Breast epithelium (tissue), 4 donors: ENCODE results near the gene ACSL3. TPM values are rescaled to one million over a fixed set of nuclear protein-coding genes. Genes with fewer than 3 reads are reported as not detected.
"Not testable (repeated sequence)": the region's sequence is repeated elsewhere in the genome, so short reads cannot be mapped to it uniquely, and the experiment has no call there.

Experiments used
- DNase-seq, 2 donors: peaks; one replicate each; pipeline ENCODE4 v3.0.0-alpha.2; 2019; ENCODE audit warnings: low spot score in 2 of 2
- H3K27ac ChIP-seq, 2 donors: fragments of 200-600 bp; sonication (generic) in 1 of 2; one replicate each; pipeline ENCODE4 v1.5.1; 2016 to 2019; ENCODE audit warnings: mild to moderate bottlenecking in 1 of 2
- H3K27me3 ChIP-seq, 2 donors: fragments of 200-600 bp; sonication (generic) in 1 of 2; one replicate each; pipeline versions ENCODE4 v1.5.1 to v1.6.0; 2017 to 2019; ENCODE audit warnings: control low read depth in 1 of 2, mild to moderate bottlenecking in 1 of 2
- H3K36me3 ChIP-seq: fragments of 200-600 bp; one replicate; pipeline ENCODE4 v1.5.1; 2019
- H3K4me1 ChIP-seq, 2 donors: fragments of 200-600 bp; sonication (generic); one replicate each; pipeline ENCODE4 v1.5.1; 2016 to 2019; ENCODE audit warnings: control low read depth in 1 of 2
- H3K4me3 ChIP-seq, 3 donors: fragments of 200-600 bp; sonication (generic); 1 replicate in 2 of 3; 2 replicates in 1 of 3; pipeline ENCODE4 v1.5.1; 2016 to 2019; ENCODE audit warnings: mild to moderate bottlenecking in 3 of 3, moderate library complexity in 2 of 3
- H3K9me3 ChIP-seq, 2 donors: fragments of 200-600 bp; sonication (generic) in 1 of 2; one replicate each; pipeline ENCODE4 v1.5.1; 2016 to 2019; ENCODE audit warnings: control low read depth in 1 of 2
- POLR2A ChIP-seq: fragments of 450-650 bp; IDR thresholded peaks from one replicate; pipeline ENCODE4 v1.6.1; 2016; ENCODE audit warnings: antibody characterized with exemption, mild to moderate bottlenecking, moderate library complexity
- POLR2AphosphoS5 ChIP-seq, 3 donors: sonication (generic); formaldehyde crosslinking; IDR thresholded peaks; one replicate each; pipeline ENCODE4 v1.6.1; 2017; ENCODE audit warnings: antibody characterized with exemption in 3 of 3
- intact Hi-C: fragments of 100-400 bp; cut with DNase I; formaldehyde crosslinking; loops from one replicate; pipeline ENCODE4 v1.15.1; 2023; ENCODE audit warnings: low total_unique reads
- total RNA-seq, 3 donors: library from RNA; depleted of rRNA; stranded (reverse); fragments of >200 nt; gene quantifications; one replicate each; pipeline ENCODE4 v1.1.0, GENCODE V29; 2016
- TF ChIP-seq, protein P1 (sequence below), 3 donors: fragments of 450-650 bp; IDR thresholded peaks; one replicate each; pipeline ENCODE4 v1.5.1; 2016 to 2017; ENCODE audit warnings: antibody characterized with exemption in 3 of 3, mild to moderate bottlenecking in 3 of 3, moderate library complexity in 3 of 3

Gene ACSL3
- total RNA-seq, 3 donors from 2014 or later = 50.9 to 115 (median 74.4) TPM

DNA sequence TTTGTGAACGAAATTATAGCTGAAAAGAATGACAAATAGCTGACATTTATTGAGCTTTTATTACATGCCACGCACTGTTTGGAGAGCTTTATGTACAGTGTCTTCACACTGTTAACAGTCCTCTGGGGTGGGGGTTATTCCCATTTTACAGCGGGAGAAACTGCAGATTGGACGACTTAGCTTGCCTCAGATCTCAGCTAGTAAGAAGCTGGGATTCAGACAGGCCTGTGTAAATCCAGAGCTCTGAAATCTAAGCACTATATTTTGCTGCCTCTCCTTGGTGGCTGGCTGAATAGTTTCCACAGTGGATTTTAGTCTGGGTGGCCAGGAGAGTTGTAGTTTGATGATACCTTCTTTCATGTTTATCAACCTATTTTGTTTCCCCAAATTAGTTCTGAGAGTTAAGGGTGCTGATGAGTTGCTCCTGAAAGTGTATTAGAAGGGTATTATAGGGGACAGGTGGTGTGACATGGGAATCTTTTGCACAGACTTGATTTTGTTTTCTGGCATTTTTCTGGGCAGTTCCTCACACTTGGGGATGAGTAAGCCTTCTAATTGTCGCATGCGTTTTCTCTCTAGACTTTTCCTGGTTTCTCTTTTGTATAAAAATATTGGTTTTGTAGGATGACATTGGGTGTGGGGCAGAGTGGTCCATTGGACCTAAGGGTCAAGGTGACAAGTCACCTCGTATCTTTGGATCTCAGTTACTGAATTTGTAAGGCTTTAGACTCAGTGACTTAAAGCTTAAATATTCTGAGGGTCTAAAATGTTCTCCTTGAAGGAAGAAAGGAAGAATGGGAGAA, 1.5 kb downstream of the ACSL3 start:
- intact Hi-C loops = no loop called here
- no peak for DNase-seq
- Histone ChIP-seq H3K4me1 (peaks cover 0 to 14% of the 10 kb centered on the region in 2 donors), H3K27me3 (no peaks in the 10 kb centered on the region), H3K36me3 (no peaks in the 10 kb centered on the region), H3K4me3 (peak overlapping the region; percentile 81 to 94 (median 90)), H3K9me3 (no peaks in the 10 kb centered on the region), H3K27ac (peak overlapping the region; percentile 94)
- TF ChIP-seq POLR2AphosphoS5 (IDR thresholded peaks at IDR 0.05) (no peak), POLR2A (no peak)
- TF ChIP-seq, protein P1, sequence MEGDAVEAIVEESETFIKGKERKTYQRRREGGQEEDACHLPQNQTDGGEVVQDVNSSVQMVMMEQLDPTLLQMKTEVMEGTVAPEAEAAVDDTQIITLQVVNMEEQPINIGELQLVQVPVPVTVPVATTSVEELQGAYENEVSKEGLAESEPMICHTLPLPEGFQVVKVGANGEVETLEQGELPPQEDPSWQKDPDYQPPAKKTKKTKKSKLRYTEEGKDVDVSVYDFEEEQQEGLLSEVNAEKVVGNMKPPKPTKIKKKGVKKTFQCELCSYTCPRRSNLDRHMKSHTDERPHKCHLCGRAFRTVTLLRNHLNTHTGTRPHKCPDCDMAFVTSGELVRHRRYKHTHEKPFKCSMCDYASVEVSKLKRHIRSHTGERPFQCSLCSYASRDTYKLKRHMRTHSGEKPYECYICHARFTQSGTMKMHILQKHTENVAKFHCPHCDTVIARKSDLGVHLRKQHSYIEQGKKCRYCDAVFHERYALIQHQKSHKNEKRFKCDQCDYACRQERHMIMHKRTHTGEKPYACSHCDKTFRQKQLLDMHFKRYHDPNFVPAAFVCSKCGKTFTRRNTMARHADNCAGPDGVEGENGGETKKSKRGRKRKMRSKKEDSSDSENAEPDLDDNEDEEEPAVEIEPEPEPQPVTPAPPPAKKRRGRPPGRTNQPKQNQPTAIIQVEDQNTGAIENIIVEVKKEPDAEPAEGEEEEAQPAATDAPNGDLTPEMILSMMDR (IDR thresholded peaks at IDR 0.05) = no peak

DNA sequence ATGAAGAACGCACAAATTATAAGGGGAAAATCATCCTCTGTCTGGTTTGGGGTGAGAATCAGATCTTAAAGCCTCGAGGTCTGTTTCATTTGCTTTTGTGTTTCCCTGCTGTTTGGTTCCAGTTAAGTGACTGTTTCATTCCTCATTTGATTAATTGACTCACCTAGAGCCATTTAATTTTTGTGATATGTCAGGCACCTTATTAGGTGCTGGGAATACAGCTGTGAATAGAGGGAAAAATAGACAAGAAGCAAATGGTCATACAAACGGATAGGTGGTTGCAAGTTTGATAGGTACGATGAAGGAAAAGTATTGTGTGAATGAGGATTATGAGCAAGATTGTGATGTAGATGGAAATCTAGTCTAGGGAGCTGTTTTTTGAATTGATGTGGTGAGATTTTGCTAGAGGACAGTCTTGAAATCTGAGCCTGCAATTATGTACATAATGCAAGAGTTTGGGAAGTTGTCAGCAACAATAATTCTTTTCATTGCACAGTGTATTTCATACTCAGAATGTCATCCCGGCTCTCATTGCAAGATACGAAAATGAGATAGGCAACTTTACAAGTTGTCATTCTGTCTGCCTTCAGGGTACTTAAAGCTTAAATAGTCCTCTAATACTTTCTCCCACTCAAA, 2.2 kb downstream of the ACSL3 start:
- H3K9me3 ChIP-seq = no peaks in the 10 kb centered on the region
- H3K27me3 ChIP-seq = no peaks in the 10 kb centered on the region
- no peak for DNase-seq
- peaks cover 0 to 14% of the 10 kb centered on the region in 2 donors for H3K4me1 ChIP-seq
- no peaks in the 10 kb centered on the region for H3K36me3 ChIP-seq
- peak overlapping the region in 1 of 2 donors; percentile 94 for H3K27ac ChIP-seq
- peak overlapping the region in 2 of 3 donors; percentile 81 to 94 for H3K4me3 ChIP-seq
- intact Hi-C loops = no loop called here
- TF ChIP-seq POLR2A = no peak
- TF ChIP-seq POLR2AphosphoS5 (IDR thresholded peaks at IDR 0.05) = no peak
- TF ChIP-seq, protein P1 (IDR thresholded peaks at IDR 0.05) = no peak

DNA sequence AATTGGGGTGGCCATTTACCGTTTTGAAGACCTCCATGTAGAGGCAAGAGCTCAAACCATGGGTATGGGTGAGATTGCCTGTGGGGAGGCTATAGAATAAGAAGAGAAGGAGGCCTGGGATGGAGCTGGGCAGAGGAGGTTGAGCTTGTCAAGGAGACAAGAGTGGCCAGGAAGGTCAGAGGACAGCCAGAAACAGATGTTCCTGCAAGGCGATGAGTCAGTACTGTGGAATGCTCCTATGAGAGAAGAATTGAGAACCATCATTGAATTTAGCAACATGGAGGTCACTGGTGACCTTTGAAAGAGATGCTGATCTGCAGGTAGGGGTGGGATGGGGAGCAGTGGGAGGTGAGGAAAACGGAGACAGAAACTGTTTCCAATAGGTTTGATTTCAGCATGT, 3.5 kb downstream of the ACSL3 start:
- TF ChIP-seq, protein P1 (IDR thresholded peaks at IDR 0.05) = no peak
- TF ChIP-seq POLR2AphosphoS5 (IDR thresholded peaks at IDR 0.05) (no peak), POLR2A (no peak)
- H3K4me1 ChIP-seq = peaks cover 0 to 15% of the 10 kb centered on the region in 2 donors
- no peaks in the 10 kb centered on the region for H3K9me3 ChIP-seq
- H3K36me3 ChIP-seq = no peaks in the 10 kb centered on the region
- H3K27me3 ChIP-seq = no peaks in the 10 kb centered on the region
- no peak overlapping the region for H3K27ac ChIP-seq
- DNase-seq = no peak
- H3K4me3 ChIP-seq = no peak overlapping the region
- intact Hi-C loops = no loop called here

DNA sequence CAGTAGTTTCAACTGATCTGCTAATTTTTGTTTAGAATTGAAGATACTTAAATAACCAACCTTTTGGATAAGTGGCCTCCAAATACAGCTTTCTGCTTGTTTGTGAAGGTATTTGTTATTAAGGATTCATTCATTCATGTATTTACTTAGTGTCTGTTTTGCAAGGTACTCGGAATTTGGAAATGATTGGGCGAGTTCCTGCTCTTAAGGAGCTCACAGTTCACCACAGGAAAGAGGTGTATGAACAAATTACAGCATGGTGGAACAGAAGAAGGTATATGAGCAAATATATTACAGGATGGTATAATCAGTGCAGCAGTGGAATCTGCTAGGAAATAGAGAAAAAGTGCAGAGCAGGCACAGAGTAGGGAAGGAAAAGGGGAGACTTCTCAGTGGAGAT, 4.5 kb downstream of the ACSL3 start:
- H3K9me3 ChIP-seq = no peaks in the 10 kb centered on the region
- H3K4me3 ChIP-seq = no peak overlapping the region
- intact Hi-C loops = no loop called here
- no peak overlapping the region for H3K27ac ChIP-seq
- no peak for DNase-seq
- H3K36me3 ChIP-seq = no peaks in the 10 kb centered on the region
- no peak for TF ChIP-seq POLR2AphosphoS5 (IDR thresholded peaks at IDR 0.05)
- no peak for TF ChIP-seq POLR2A
- TF ChIP-seq, protein P1 (IDR thresholded peaks at IDR 0.05) = no peak
- H3K27me3 ChIP-seq = no peaks in the 10 kb centered on the region
- H3K4me1 ChIP-seq = peaks cover 0 to 12% of the 10 kb centered on the region in 2 donors

DNA sequence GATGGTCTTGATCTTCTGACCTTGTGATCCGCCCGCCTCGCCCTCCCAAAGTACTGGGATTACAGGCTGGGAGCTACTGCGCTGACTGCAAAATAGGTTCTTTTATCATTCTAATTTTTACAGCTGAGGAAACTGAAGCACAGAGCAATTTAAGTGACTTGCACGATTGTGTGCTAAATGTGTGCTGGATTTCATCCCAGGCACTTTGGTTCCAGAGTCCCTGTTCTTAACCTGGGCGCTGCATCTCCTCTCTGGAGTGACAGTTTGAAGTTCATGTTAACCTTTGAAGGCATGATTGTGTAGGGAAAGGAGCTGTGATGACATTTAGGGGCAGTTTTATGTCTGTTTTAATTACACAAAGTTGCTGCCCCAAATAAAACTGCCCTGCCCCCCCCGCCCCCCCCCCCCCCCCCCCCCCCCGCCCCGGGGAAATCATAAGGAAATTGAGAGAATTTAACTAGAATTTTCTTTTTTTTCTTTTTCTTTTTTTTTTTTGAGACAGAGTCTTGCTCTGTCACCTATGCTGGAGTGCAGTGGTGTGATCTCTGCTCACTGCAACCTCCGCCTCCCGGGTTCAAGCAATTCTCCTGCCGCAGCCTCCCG, 5.6 kb downstream of the ACSL3 start:
- H3K4me1 ChIP-seq = peaks cover 0 to 12% of the 10 kb centered on the region in 2 donors
- TF ChIP-seq POLR2A (no peak), POLR2AphosphoS5 (IDR thresholded peaks at IDR 0.05) (no peak)
- TF ChIP-seq, protein P1 (IDR thresholded peaks at IDR 0.05) = no peak
- no peaks in the 10 kb centered on the region for H3K27me3 ChIP-seq
- no peak overlapping the region for H3K27ac ChIP-seq
- DNase-seq = no peak
- no peaks in the 10 kb centered on the region for H3K9me3 ChIP-seq
- H3K36me3 ChIP-seq = no peaks in the 10 kb centered on the region
- no peak overlapping the region for H3K4me3 ChIP-seq
- intact Hi-C loops = no loop called here

DNA sequence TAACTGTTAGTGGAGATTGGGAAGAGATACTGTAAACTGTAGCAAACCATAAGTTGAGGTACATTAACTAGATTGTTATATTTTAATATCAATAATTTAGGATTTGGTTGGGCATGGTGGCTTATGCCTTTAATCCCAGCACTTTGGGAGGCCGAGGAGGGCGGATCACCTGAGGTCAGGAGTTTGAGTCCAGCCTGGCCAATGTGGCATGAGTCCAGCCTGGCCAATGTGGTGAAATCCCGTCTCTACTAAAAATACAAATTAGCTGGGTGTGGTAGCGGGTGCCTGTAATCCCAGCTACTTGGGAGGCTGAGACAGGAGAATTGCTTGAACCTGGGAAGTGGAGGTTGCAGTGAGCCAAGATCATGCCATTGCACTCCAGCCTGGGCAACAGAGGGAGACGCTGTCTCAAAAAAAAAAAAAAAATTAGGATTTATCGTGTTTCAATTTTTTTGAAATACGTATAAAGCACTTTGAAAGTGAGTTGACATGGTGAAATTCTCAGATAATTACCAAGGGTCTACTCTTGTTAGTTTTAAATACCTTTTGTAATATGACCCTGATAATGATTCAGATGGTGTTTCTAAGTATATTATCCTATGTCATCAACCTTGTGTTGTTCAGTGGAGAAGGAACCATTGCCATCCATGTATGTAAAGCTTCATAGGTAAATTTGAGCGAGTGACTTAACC, 7.9 kb downstream of the ACSL3 start:
- DNase-seq, H3K36me3 ChIP-seq, H3K9me3 ChIP-seq, intact Hi-C loops, H3K27ac ChIP-seq, H3K27me3 ChIP-seq, H3K4me3 ChIP-seq: not testable (repeated sequence)
- H3K4me1 ChIP-seq = peaks cover 0 to 12% of the 10 kb centered on the region in 2 donors
